ENCODE data around the gene SLC22A23.

Gene SLC22A23

GRCh38 chr6:3322366-3322890 is 134.4 kb downstream of the SLC22A23 start:
- DNase-seq (ENCODE audit: extremely low read depth in 1 of 2, low read depth in 1 of 2), result no peak

GRCh38 chr6:3321875-3322274 is 135.0 kb downstream of the SLC22A23 start:
- DNase-seq (ENCODE audit: extremely low read depth in 1 of 2, low read depth in 1 of 2), result no peak

- no peak for DNase-seq (ENCODE audit: extremely low read depth in 1 of 2, low read depth in 1 of 2)
These were observed 135.8 kb downstream of the SLC22A23 start for GRCh38 chr6:3321042-3321441.

DNA sequence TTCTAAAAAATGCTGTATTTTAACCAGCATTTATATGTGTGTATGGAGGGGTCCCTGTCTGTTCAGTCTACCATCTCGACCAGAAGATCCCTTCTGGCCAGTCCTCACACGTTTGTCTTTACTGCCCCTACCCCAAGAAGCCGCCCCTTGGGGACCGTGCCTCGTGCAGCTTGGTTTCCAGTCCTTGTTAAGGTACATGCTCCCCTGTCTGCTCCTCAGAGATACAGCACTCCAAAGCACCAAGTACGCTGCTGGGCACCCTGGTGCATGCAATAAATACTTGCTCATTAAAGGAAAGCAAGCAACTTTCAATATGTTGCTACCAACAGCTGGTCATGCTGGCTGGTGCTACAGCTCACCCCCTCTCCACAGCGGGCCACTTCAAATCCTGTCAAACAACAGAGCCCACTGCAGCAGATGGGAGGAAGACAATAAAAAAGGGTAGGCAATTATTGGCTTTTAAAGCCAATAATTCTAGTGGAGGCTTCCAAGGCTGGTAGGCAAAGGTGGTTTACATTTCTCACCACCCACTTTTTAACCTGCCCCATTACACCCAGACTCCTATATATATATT is 136.5 kb downstream of the SLC22A23 start:
- no peak for DNase-seq (ENCODE audit: extremely low read depth in 1 of 2, low read depth in 1 of 2)

DNA sequence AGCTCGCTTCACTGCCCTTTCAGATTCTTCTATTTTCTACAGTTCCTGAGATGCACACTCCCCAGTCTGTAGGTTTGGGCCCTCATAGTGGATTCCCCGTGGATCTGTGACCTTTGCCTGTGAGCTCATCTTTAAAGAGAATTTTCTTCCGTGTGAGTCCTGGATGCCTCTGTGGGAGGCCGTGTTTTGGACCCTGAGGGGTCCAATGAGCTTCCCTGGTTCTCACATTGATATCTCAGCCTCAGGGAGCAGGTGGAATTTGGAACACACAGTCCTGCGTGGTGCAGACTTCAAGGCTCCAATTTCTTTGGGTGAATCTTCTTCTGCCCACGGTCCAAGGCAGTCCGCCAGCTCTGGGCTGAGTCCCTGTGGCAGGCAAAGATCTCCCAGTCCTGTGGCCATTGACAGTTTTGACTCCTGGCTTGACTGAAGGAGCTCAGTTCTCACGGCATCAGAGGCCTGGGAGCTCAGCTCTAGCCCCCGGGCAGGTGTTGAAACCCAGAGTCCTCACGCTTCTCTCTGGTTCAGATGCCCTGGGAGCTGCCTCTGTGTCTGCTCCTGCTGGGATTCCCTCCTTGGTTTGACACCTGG is 137.1 kb downstream of the SLC22A23 start:
- no peak for DNase-seq (ENCODE audit: extremely low read depth in 1 of 2, low read depth in 1 of 2)

GRCh38 chr6:3318821-3319540 is 137.9 kb downstream of the SLC22A23 start:
- DNase-seq (ENCODE audit: extremely low read depth in 1 of 2, low read depth in 1 of 2), result no peak

GRCh38 chr6:3318226-3318625 is 138.6 kb downstream of the SLC22A23 start:
- no peak for DNase-seq (ENCODE audit: extremely low read depth in 1 of 2, low read depth in 1 of 2)

- DNase-seq (ENCODE audit: extremely low read depth in 1 of 2, low read depth in 1 of 2), result no peak
These were observed 139.1 kb downstream of the SLC22A23 start for GRCh38 chr6:3317741-3318211.

DNA sequence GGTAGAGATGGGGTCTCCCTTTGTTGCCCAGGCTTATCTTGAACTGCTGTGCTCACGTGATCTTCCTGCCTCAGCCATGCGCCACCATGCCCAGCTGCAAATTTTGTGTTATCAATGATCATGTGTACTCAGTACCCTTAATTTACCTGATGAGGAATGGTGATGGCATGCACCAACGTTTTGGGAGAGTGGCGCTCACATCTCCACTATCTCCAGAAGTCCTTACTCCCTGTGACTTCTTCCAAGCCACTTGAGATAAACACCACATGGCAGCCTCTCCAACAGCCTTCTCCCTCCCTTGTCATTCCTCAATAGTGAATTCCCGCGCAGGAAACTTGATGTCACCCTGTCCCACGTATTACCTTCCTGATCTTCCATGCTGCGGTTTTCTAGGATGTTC is 140.0 kb downstream of the SLC22A23 start:
- no peak for DNase-seq (ENCODE audit: extremely low read depth in 1 of 2, low read depth in 1 of 2)

GRCh38 chr6:3316331-3316730 is 140.5 kb downstream of the SLC22A23 start:
- DNase-seq (ENCODE audit: extremely low read depth in 1 of 2, low read depth in 1 of 2), result no peak

DNA sequence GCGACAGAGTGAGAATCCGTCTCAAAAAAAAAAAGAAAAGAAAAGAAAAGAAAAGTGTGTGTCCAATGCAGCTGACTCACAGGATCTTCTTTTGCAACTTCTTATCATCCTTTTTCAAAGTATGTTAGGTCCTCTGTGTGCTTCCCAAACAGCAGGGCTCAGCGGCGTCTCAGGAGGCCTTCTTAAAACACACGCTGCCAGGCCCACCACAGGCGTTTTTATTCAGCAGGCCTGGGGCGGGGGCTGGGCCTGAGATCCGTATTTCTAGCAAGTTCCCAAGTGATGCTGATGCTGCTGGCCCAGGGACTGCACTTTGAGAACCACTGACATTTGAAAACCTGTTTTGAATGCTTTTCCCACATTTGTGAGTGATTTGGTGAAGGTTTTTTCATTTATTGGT is 141.0 kb downstream of the SLC22A23 start:
- DNase-seq (ENCODE audit: extremely low read depth in 1 of 2, low read depth in 1 of 2), result no peak

DNA sequence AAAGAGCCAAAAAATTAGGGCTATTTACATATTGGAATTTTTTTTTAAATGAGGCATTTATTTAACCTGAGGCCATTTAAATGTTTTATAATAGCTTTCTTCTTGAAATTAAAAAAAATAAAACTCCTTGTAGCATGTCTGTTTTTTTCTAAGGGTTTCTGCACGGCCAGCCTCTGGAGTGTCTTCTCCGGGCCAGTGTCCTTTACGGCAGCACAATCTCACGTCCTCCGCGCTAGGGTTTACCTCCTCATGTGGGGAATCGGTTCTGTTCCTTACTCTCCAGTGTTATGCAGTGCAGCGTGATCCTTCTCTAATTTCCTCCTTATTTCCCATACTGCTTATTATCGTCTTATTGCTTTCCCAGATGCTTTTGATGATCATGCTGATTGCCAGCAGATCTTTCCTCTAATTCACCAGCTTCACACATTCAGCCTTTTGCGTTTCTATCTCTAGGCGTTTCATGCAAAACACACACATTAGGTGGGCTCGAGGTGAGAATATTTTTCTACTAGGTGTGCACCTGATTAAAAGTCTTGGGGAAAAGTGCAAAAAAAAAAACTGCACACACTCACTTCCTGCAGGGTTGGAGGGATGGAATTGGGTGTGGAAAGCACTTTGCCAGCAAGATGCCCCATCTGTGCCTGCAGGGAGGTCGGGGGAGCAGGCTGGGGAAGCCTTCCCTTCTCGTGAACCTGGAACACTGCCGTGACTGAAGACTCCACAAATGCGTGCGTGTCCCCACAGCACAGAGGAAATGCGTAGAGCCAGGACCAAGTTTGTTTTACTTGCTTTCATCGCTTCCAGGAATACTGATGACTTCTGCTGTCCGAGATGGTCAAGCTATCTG is 142.0 kb downstream of the SLC22A23 start:
- DNase-seq (ENCODE audit: extremely low read depth in 1 of 2, low read depth in 1 of 2), result no peak

DNA sequence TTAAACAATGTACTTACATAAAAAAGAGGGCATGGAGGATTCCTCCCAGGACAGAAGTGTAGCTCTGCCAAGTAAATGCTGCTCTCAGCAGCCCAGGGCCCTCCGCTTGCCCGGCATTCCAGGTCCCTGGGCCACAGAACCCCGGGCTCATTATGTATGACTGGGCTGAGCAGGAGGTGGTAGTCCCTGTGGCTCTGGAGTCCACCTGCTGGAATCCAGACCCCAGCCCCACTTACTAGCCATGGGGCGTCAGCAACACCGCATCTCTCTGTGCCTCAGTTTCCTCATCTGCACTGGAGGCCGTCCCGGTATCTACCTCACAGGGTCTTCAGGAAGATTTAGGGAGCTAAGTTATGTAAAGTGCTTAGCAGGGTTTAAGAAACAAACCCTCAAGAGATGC is 142.7 kb downstream of the SLC22A23 start:
- DNase-seq (ENCODE audit: extremely low read depth in 1 of 2, low read depth in 1 of 2), result no peak

GRCh38 chr6:3312604-3313231 is 144.1 kb downstream of the SLC22A23 start:
- no peak for DNase-seq (ENCODE audit: extremely low read depth in 1 of 2, low read depth in 1 of 2)

DNA sequence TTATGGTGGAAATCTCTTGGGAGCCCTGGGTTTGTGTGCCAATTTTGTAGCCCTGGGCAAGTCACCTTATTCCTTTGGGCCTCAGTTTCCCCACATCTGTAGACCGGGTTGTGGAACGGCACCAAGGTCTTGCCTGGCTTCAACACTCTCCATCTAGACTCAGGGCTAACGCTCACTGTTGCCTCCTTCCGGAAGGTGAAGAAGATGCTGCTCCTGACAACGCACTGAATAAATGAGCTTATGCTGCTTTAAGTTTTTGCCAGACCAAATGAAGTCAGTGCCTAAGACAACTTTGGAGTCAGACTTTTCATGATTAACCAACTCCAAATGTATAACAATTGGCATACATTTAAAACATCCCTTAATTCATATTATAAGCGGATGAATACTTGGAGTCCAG is 145.0 kb downstream of the SLC22A23 start:
- DNase-seq (ENCODE audit: extremely low read depth in 1 of 2, low read depth in 1 of 2), result no peak

DNA sequence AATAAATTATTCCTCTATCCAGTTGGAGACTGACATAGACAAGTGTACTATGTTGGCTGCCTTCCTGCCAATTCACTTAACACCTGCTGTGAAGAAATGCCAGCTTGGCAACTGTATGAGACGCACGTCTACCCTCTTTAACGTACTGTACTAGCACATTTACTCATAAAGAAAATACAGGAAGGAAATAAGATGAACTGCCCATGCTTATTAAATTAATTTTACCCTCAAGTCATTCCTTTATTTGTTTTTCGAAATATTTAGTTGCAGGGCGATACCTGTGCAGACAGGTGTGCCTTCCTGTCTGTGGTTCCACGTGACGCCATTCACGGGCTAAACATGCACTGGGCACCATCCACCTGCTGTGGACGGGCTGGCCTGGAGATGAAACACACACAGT is 146.1 kb downstream of the SLC22A23 start:
- no peak for DNase-seq (ENCODE audit: extremely low read depth in 1 of 2, low read depth in 1 of 2)

DNA sequence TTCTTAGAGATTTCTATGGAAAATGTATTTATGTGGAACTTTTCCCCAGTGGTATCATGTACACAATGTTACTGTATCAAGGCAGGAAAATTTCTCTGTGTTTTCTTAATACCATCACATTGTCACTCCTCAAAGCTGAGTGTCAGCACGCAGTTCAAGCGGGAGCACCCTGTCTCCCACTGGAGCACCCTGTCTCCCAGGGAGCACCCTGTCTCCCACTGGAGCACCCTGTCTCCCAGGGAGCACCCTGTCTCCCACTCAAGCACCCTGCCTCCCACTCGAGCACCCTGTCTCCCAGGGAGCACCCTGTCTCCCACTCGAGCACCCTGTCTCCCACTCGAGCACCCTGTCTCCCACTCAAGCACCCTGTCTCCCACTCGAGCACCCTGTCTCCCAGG is 146.8 kb downstream of the SLC22A23 start:
- no peak for DNase-seq (ENCODE audit: extremely low read depth in 1 of 2, low read depth in 1 of 2)

DNA sequence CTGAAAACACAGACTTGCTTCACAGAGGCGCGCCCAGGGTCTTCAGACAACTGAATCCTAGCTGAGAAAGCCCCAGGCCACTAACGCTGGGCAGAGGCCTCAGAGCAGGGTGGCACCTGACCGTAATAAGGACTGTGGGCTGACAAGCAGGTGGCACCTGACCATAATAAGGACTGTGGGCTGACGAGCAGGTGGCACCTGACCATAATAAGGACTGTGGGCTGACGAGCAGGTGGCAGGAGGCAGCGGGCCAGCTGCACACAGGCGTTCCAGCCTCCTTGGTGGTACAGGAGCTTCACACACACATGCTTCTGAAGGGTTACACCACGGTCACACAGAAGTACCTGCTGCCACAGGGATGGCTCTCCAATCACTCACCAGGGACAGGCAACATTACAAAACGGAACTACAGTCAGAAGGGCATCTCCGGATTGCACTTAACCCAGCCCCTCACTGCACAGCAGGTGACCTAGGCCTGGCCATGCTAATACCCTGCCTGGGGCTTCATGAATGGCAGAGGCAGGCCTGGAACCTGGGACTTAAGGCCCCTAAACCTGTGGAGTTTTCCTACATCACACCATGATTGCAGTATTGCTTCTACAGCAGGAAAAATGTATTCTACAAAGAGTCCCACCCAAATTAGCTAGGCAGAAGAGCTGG is 147.3 kb downstream of the SLC22A23 start:
- DNase-seq (ENCODE audit: extremely low read depth in 1 of 2, low read depth in 1 of 2), result no peak

- no peak for DNase-seq (ENCODE audit: extremely low read depth in 1 of 2, low read depth in 1 of 2)
These were observed 148.7 kb downstream of the SLC22A23 start for GRCh38 chr6:3308106-3308505.

GRCh38 chr6:3307436-3307835 is 149.4 kb downstream of the SLC22A23 start:
- no peak for DNase-seq (ENCODE audit: extremely low read depth in 1 of 2, low read depth in 1 of 2)

Measured in activated CD8-positive, alpha-beta memory T cell treated with anti-CD3 and anti-CD28 coated beads for 1 hour (primary cell).